HG03575 (cell line): ENCODE data around the gene CTTN.

Source experiments
- ATAC-seq: cut with Tn5 transposase; IDR thresholded peaks from one replicate; pipeline ENCODE4 v1.9.1; 2021; ENCODE audit not compliant: unreplicated experiment, insufficient number of reproducible peaks, low FRiP score; ENCODE audit errors: extremely low read depth

CTTN gene

DNA sequence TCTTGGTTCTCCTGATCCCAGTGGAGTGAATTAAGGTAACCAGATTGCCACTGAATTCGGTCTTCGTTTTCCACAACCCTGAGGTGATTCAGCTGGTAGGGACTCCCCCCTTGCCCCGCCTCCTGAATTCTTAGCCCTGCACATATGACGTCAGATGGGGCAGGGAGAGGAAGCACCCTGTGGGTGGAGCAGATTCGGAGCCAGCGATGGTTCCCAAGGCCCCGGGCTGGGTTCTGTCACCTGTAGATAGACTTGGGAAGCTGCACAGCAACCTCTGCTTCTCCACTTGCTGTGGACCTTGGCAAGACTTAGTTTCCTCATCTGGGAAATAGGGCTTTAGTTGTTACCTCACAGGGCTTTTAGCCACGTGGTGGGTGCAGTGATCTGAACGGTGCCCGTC lies 67.8 kb downstream of the CTTN start:
- no peak for ATAC-seq

GRCh38 chr11:70466596-70466995 lies 68.3 kb downstream of the CTTN start:
- no peak for ATAC-seq

- ATAC-seq, result no peak
Observed at GRCh38 chr11:70467201-70468085, 69.1 kb downstream of the CTTN start.

GRCh38 chr11:70468256-70469195 lies 70.2 kb downstream of the CTTN start:
- no peak for ATAC-seq

DNA sequence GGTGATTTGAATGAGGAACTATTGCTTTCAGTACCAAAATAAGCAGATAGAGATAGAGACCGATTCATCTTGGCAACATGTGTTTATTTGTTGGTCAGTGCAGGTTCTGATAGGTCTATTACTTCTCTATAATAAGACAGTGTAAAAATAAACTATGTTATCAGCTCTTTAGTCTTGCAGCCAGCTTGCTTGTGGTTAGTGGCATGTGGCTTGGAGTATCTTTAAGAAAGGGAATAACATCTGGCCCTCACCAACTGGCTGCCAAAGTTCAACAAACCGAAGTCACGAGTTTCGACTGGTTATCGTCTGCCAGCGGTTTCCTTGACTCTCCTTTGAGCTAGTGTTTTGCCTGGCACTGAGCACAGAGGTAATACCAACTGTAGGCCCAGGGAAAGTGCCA lies 71.8 kb downstream of the CTTN start:
- ATAC-seq, result no peak

DNA sequence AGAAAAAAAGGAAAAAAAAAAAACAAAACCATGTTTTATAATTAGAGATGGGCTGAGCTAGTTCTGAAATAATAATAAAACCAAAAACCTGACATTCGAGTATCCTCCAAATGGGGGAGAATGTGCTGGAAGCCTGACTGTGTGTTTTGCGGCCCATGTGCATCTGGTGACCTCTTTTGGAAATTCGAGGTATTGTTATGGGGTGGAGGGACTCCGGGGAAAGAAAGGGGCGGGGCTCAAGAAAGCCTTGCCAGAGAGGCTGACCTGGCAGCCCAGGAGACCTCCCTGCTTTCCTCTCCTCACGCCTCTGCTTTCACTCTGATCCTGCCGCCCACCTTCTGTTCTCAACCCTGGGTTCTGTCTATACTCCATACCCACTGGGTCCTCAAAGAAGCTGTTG lies 72.9 kb downstream of the CTTN start:
- no peak for ATAC-seq

GRCh38 chr11:70472240-70472639 lies 73.9 kb downstream of the CTTN start:
- no peak for ATAC-seq

GRCh38 chr11:70473186-70473872 lies 75.0 kb downstream of the CTTN start:
- ATAC-seq, result no peak

- ATAC-seq, result no peak
Observed at GRCh38 chr11:70473873-70474690, 75.8 kb downstream of the CTTN start.

- no peak for ATAC-seq
Observed at GRCh38 chr11:70474710-70475109, 76.4 kb downstream of the CTTN start.

- no peak for ATAC-seq
Observed at GRCh38 chr11:70476669-70477068, 78.3 kb downstream of the CTTN start.

DNA sequence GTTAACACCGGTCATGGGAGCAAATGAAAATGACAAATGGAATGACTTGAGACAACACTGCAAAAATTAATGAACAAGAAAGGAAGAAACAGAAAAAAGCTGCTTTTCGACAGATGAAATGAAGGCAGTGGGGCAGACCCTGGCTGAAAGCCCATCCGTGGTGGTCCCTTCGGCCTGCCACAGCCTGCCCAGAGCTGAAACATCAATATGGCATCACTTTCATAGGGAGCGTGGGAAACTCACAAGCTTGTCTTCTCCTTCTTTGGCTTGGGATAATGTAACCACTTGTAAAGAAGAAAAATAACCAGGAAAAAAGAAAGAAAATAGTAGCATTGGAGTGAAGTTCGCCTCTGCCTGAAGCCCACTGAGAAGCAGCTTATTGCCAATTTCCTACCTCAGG lies 78.8 kb downstream of the CTTN start:
- ATAC-seq, result no peak

DNA sequence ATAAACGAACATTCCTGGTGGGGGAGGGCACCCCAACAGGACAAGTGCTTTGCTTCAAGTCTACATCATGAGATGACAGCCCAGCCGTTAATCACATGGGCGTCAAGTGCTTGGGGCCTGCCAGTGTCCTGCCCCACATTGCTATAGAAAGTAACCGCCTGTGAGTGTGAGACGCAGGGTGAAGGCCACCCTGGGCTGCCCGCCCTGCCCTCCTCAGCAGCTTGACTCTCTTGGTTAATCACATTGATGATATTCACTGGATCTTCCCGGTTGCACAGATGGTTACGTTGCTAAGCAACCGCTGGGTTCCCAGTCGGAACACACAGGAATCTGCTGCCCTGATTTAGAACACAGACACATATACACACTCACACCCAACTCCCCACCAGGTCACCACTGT lies 79.3 kb downstream of the CTTN start:
- ATAC-seq, result no peak

- ATAC-seq, result no peak
Observed at GRCh38 chr11:70478166-70478890, 80.0 kb downstream of the CTTN start.

GRCh38 chr11:70480711-70481110 lies 82.4 kb downstream of the CTTN start:
- no peak for ATAC-seq

- ATAC-seq, result no peak
Observed at GRCh38 chr11:70481625-70482528, 83.5 kb downstream of the CTTN start.

GRCh38 chr11:70482529-70482917 lies 84.2 kb downstream of the CTTN start:
- ATAC-seq, result no peak
